Measurements from ENCODE around the gene ZNF618.

Gene ZNF618

DNA sequence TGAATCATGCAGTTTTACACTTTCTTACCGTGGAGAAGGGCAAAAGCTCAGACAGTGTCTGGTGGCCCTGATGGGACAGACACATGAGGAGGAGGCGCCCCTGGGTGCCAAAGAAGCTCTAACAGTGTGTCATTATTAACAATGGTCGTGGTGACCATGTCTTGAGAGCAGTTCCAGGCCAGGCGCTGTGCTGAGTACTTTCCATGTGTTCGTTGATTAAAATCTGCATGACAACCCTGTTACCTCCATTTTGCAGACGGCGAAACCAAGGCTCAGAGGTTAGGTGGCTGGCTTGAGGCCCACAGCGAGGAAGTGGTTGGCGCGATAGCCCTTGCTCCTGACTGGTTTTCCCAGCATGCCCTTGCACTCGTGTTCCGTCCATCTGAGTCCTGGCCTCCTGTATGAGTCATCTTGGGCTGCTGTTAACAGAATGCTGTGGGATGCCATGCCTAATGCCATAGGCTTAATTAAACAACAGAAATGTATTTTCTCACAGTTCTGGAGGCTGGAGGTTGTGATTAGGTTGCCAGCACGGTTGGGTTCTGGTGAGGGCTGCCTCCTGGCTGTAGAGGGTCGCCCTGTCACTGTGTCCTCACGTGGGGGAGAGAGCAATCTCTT is 110.0 kb downstream of the ZNF618 start:
- Histone ChIP-seq H3K27ac (ENCODE audit: insufficient read depth in 1 of 2, low read depth in 1 of 2, low read length in 2 of 2, poor library complexity in 1 of 2, severe bottlenecking in 2 of 2) (no peak overlapping the region), H3K4me1 (ENCODE audit: control extremely low read depth in 1 of 4, control insufficient read depth in 4 of 4, insufficient read depth in 4 of 4, low read length in 3 of 4) (no peaks in the 10 kb centered on the region), H3K27me3 (replicated peaks in 2 of 5; ENCODE audit: control insufficient read depth in 4 of 5, insufficient read depth in 5 of 5, low read length in 4 of 5) (no peaks in the 10 kb centered on the region), H3K36me3 (ENCODE audit: control insufficient read depth in 4 of 4, insufficient read depth in 4 of 4, low read length in 3 of 4) (peaks cover 3 to 29% (median 19%) of the 10 kb centered on the region in 4 experiments), H3K4me3 (ENCODE audit: control insufficient read depth in 1 of 7, extremely low read depth in 1 of 7, insufficient read depth in 4 of 7, low read depth in 2 of 7, low read length in 6 of 7) (no peak overlapping the region), H3K9me3 (ENCODE audit: control extremely low read depth in 1 of 5, control insufficient read depth in 4 of 5, insufficient read depth in 2 of 5, low read depth in 1 of 5, low read length in 4 of 5) (no peaks in the 10 kb centered on the region)
- ChIA-PET CTCF (interaction anchor here (1.3 kb wide), 1 partner anchor 8 kb away, joined by 3 read pairs; no protein-coding TSS in a partner anchor), POLR2A (no interaction called here)
- no peak for DNase-seq
- 97% methylated on average over 14 of the region's 15 CpGs for WGBS (ENCODE audit: insufficient coverage)

GRCh38 chr9:113986931-113987330 is 110.8 kb downstream of the ZNF618 start:
- no peak overlapping the region for H3K27ac ChIP-seq (ENCODE audit: insufficient read depth in 1 of 2, low read depth in 1 of 2, low read length in 2 of 2, poor library complexity in 1 of 2, severe bottlenecking in 2 of 2)
- peaks cover 0 to 26% (median 16%) of the 10 kb centered on the region in 4 experiments for H3K36me3 ChIP-seq (ENCODE audit: control insufficient read depth in 4 of 4, insufficient read depth in 4 of 4, low read length in 3 of 4)
- ChIA-PET POLR2A (no interaction called here), CTCF (no interaction called here)
- H3K27me3 ChIP-seq (replicated peaks in 2 of 5; ENCODE audit: control insufficient read depth in 4 of 5, insufficient read depth in 5 of 5, low read length in 4 of 5): no peaks in the 10 kb centered on the region
- H3K4me1 ChIP-seq (ENCODE audit: control extremely low read depth in 1 of 4, control insufficient read depth in 4 of 4, insufficient read depth in 4 of 4, low read length in 3 of 4): peaks cover 0 to 5% (median 4%) of the 10 kb centered on the region in 4 experiments
- no peaks in the 10 kb centered on the region for H3K9me3 ChIP-seq (ENCODE audit: control extremely low read depth in 1 of 5, control insufficient read depth in 4 of 5, insufficient read depth in 2 of 5, low read depth in 1 of 5, low read length in 4 of 5)
- H3K4me3 ChIP-seq (ENCODE audit: control insufficient read depth in 1 of 7, extremely low read depth in 1 of 7, insufficient read depth in 4 of 7, low read depth in 2 of 7, low read length in 6 of 7): no peak overlapping the region
- WGBS (ENCODE audit: insufficient coverage): 100% methylated on average over 1 of the region's 1 CpG
- no peak for DNase-seq

GRCh38 chr9:113987526-113987925 is 111.4 kb downstream of the ZNF618 start:
- 97% methylated on average over 12 of the region's 12 CpGs for WGBS (ENCODE audit: insufficient coverage)
- no peaks in the 10 kb centered on the region for H3K9me3 ChIP-seq (ENCODE audit: control extremely low read depth in 1 of 5, control insufficient read depth in 4 of 5, insufficient read depth in 2 of 5, low read depth in 1 of 5, low read length in 4 of 5)
- POLR2A ChIA-PET: no interaction called here
- no peak overlapping the region for H3K4me3 ChIP-seq (ENCODE audit: control insufficient read depth in 1 of 7, extremely low read depth in 1 of 7, insufficient read depth in 4 of 7, low read depth in 2 of 7, low read length in 6 of 7)
- peaks cover 0 to 26% (median 16%) of the 10 kb centered on the region in 4 experiments for H3K36me3 ChIP-seq (ENCODE audit: control insufficient read depth in 4 of 4, insufficient read depth in 4 of 4, low read length in 3 of 4)
- no peaks in the 10 kb centered on the region for H3K27me3 ChIP-seq (replicated peaks in 2 of 5; ENCODE audit: control insufficient read depth in 4 of 5, insufficient read depth in 5 of 5, low read length in 4 of 5)
- no peak for DNase-seq
- no peak overlapping the region for H3K27ac ChIP-seq (ENCODE audit: insufficient read depth in 1 of 2, low read depth in 1 of 2, low read length in 2 of 2, poor library complexity in 1 of 2, severe bottlenecking in 2 of 2)
- peaks cover 0 to 11% (median 10%) of the 10 kb centered on the region in 4 experiments for H3K4me1 ChIP-seq (ENCODE audit: control extremely low read depth in 1 of 4, control insufficient read depth in 4 of 4, insufficient read depth in 4 of 4, low read length in 3 of 4)
- CTCF ChIA-PET: no interaction called here

DNA sequence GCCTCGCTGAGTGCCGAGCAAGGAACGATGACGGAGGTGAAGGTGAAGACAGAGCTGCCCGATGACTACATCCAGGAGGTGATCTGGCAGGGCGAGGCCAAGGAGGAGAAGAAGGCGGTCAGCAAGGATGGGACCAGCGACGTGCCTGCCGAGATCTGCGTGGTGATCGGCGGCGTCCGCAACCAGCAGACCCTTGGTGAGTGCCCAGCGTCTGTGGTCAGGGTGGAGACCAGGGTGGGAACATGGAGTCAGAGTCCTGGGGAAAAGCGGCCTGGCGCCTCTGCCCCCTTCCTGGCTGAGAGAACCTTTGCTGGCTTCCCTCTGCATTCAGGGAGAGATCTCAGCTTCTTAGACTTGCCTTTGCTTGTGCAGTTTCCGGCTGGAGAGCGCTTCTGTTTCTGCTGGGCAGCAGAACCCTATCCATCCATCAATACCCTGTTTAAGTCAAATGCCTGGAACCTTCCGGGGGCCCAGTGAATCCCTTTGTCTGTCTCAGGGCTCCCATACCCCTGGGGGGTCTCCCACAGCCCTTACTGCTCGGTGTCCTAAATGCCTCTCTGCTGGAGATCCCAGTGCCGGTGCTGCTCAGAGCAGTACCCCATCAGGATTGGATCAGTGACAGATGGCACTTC is 112.4 kb downstream of the ZNF618 start:
- ChIA-PET POLR2A (no interaction called here), CTCF (no interaction called here)
- Histone ChIP-seq H3K9me3 (ENCODE audit: control extremely low read depth in 1 of 5, control insufficient read depth in 4 of 5, insufficient read depth in 2 of 5, low read depth in 1 of 5, low read length in 4 of 5) (no peaks in the 10 kb centered on the region), H3K27ac (ENCODE audit: insufficient read depth in 1 of 2, low read depth in 1 of 2, low read length in 2 of 2, poor library complexity in 1 of 2, severe bottlenecking in 2 of 2) (no peak overlapping the region), H3K27me3 (replicated peaks in 2 of 5; ENCODE audit: control insufficient read depth in 4 of 5, insufficient read depth in 5 of 5, low read length in 4 of 5) (no peaks in the 10 kb centered on the region), H3K4me1 (ENCODE audit: control extremely low read depth in 1 of 4, control insufficient read depth in 4 of 4, insufficient read depth in 4 of 4, low read length in 3 of 4) (peaks cover 3 to 21% (median 20%) of the 10 kb centered on the region in 4 experiments), H3K4me3 (ENCODE audit: control insufficient read depth in 1 of 7, extremely low read depth in 1 of 7, insufficient read depth in 4 of 7, low read depth in 2 of 7, low read length in 6 of 7) (no peak overlapping the region), H3K36me3 (ENCODE audit: control insufficient read depth in 4 of 4, insufficient read depth in 4 of 4, low read length in 3 of 4) (peaks cover 0 to 26% (median 16%) of the 10 kb centered on the region in 4 experiments)
- no peak for DNase-seq
- WGBS (ENCODE audit: insufficient coverage): 96% methylated on average over 22 of the region's 23 CpGs

DNA sequence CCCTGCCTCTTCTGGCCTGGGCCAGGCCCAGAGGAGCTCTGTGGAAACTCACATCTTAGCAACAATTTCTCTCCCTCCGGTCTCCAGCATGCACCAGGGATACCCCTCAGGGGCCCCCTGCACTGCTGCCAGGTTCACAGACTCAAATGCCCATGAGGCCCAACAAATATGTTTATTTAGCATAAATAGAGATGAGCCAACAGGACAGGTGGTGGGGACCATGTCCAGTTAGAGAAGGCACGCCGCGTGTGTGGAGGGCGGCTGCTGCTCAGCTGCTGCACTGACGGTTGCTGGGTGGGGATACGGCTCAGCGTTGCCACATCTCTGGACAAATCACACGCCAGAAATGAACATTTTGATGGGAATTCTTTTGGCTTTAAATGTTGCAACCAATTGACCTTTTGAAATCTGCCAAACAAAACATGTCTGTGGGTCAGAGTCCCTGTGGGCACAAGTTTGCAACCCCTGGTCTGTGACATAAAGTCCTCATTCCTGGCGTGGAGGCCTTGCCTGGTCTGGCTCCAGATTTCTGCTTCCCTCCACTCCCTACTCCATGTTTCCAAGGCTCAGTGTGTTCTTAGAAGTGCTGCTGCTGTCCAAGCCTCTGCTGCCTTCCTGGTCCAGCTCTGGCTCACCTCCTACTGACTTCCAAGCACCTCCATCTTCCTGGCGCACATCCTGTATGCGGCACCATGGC is 113.1 kb downstream of the ZNF618 start:
- ChIA-PET POLR2A (no interaction called here), CTCF (no interaction called here)
- WGBS (ENCODE audit: insufficient coverage): 99% methylated on average over 12 of the region's 12 CpGs
- Histone ChIP-seq H3K27ac (ENCODE audit: insufficient read depth in 1 of 2, low read depth in 1 of 2, low read length in 2 of 2, poor library complexity in 1 of 2, severe bottlenecking in 2 of 2) (no peak overlapping the region), H3K9me3 (ENCODE audit: control extremely low read depth in 1 of 5, control insufficient read depth in 4 of 5, insufficient read depth in 2 of 5, low read depth in 1 of 5, low read length in 4 of 5) (no peaks in the 10 kb centered on the region), H3K4me1 (ENCODE audit: control extremely low read depth in 1 of 4, control insufficient read depth in 4 of 4, insufficient read depth in 4 of 4, low read length in 3 of 4) (peaks cover 3 to 28% (median 27%) of the 10 kb centered on the region in 4 experiments), H3K4me3 (ENCODE audit: control insufficient read depth in 1 of 7, extremely low read depth in 1 of 7, insufficient read depth in 4 of 7, low read depth in 2 of 7, low read length in 6 of 7) (no peak overlapping the region), H3K36me3 (ENCODE audit: control insufficient read depth in 4 of 4, insufficient read depth in 4 of 4, low read length in 3 of 4) (peaks cover 0 to 26% (median 16%) of the 10 kb centered on the region in 4 experiments), H3K27me3 (replicated peaks in 2 of 5; ENCODE audit: control insufficient read depth in 4 of 5, insufficient read depth in 5 of 5, low read length in 4 of 5) (no peaks in the 10 kb centered on the region)
- DNase-seq: no peak

GRCh38 chr9:113989714-113990569 is 113.8 kb downstream of the ZNF618 start:
- POLR2A ChIA-PET: no interaction called here
- CTCF ChIA-PET: no interaction called here
- no peak for DNase-seq
- Histone ChIP-seq H3K36me3 (ENCODE audit: control insufficient read depth in 4 of 4, insufficient read depth in 4 of 4, low read length in 3 of 4) (peaks cover 0 to 26% (median 16%) of the 10 kb centered on the region in 4 experiments), H3K9me3 (ENCODE audit: control extremely low read depth in 1 of 5, control insufficient read depth in 4 of 5, insufficient read depth in 2 of 5, low read depth in 1 of 5, low read length in 4 of 5) (no peaks in the 10 kb centered on the region), H3K4me1 (ENCODE audit: control extremely low read depth in 1 of 4, control insufficient read depth in 4 of 4, insufficient read depth in 4 of 4, low read length in 3 of 4) (peaks cover 3 to 32% (median 31%) of the 10 kb centered on the region in 4 experiments), H3K27ac (ENCODE audit: insufficient read depth in 1 of 2, low read depth in 1 of 2, low read length in 2 of 2, poor library complexity in 1 of 2, severe bottlenecking in 2 of 2) (no peak overlapping the region), H3K4me3 (ENCODE audit: control insufficient read depth in 1 of 7, extremely low read depth in 1 of 7, insufficient read depth in 4 of 7, low read depth in 2 of 7, low read length in 6 of 7) (no peak overlapping the region), H3K27me3 (replicated peaks in 2 of 5; ENCODE audit: control insufficient read depth in 4 of 5, insufficient read depth in 5 of 5, low read length in 4 of 5) (no peaks in the 10 kb centered on the region)
- WGBS (ENCODE audit: insufficient coverage): 97% methylated on average over 5 of the region's 5 CpGs
